AG08396 (cell line): ENCODE measurements around the gene IRX4.

Source experiments
- DNase-seq: peaks from one replicate; pipeline ENCODE4 v3.0.0; 2012; ENCODE audit warnings: low spot score, mixed read lengths

Gene IRX4

DNA sequence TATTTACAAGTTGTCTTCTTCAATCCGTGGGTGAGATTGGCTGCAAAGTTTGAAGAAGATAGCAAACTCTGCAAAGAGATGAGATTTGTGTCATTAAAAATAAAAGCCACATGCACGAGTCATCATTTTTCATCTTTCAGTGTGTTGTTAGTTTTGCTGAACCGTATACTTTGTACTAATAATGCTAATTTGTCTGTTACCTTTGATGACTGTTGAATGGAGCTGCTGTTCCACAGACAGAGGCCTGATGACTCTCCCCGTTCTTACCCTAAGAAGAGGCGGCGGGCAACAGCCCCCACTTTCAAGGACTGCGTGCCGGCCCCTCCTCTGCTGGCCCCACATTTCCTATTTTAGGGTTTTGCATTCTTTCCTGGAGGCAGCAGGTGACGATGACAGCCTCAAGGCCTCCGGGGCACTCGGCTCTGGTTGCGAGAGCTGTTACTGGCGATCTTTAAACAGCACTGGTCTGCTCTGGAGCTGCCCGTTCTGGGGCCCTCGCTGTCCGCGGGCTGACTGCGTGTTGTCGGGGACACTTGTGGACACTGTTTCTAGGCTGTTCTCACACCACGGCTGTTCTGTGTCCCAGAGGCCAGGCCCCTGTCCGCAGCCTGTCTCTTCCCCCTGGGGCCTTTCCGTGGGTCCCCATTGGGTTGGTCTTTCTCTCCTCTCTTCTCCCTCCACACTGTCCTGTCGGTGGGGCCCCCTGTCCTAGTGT lies 46.4 kb downstream of the IRX4 start:
- DNase-seq = no peak

GRCh38 chr5:1835431-1835830 lies 47.3 kb downstream of the IRX4 start:
- no peak for DNase-seq

DNA sequence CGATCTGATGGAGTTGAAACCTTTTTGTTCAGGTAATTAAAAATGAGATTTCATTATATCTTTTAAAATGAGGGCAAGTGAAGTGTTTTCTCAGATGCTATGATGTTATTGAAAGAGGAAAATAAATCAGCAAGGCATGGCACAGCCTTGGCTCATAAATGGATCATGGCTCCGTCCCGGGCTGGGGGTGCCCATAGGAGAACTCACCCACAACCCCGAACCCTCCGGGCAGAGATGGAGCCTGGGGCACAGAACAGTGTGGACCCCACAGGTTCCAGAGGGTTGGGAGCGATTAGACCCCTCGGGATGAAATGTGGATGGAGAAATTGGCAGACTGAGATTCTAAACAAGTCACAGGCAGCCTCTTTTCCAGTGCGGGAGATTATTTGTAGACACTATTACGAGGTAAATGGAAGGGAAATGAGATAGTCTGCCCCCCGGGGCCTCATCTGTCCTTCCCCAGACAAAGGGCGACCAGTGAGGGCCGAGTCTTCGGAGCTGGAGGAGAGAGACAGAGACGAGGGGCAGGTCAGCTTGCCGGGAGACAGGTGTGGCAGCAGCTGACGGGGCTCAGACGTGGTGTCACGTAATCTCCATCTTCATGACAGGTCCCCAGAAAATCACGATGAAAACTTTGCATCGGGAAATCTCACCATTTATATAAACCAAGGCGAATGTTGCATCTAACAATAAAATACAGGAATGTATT lies 47.9 kb downstream of the IRX4 start:
- no peak for DNase-seq

- no peak for DNase-seq
Observed at GRCh38 chr5:1834022-1834551, 48.6 kb downstream of the IRX4 start.

DNA sequence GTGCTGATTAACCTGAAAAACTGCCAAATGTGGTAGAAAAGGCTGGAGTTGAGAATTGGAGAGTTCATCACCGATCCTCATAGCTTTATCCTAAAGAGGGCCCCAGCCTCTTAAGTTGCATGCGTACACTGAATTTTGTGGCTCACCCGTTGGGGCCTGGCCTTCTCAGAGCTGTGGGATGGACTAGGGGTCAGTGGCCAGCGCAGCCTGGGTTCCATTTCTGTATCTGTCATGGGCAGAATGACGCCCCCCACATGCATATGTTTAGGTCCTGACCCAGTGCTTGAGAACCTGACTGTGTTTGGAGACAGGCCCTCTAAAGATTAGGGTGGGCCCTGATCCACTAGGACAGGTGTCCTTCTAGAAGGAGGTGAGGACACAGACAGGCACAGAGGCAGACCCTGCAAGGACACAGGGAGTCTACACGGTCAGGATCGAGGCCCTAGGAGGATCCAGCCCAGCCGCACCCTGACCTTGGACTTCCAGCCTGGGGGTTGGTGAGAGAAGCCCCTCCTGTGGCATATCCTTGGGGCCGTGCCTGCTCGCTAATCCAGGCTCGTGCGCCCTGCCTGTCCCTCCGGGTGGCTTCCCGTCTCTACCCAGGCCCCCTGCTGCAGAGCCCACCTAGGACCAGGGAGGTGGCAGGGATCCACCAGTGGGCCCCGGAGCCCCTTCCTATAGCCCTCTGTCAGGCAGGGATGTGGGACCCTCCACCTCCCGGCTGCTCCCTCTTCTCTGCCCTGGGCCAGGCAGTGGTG lies 49.3 kb downstream of the IRX4 start:
- no peak for DNase-seq

GRCh38 chr5:1832511-1833250 lies 50.0 kb downstream of the IRX4 start:
- DNase-seq = no peak

GRCh38 chr5:1831677-1832313 lies 50.9 kb downstream of the IRX4 start:
- no peak for DNase-seq

DNA sequence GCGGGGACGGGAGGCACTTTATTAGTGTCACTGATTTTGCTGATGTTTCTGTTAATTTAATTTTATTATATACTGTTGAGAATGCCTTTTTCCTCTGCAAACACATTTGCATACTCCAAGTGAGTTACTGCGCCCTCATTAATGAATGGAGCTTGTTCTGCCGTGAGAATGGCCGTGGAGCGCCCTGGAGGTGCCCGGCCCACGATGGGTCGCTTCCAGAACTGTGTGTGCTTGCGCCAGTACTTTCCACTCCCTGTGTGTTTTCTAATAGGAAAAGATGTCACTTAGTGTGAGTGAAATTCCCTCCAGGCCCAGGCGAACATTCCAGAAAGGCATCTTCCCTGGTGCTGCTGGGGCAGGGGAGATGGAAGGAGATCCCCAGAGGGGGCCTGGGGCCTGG lies 51.5 kb downstream of the IRX4 start:
- DNase-seq = no peak

- DNase-seq = no peak
Observed at GRCh38 chr5:1830571-1831228, 52.0 kb downstream of the IRX4 start.

DNA sequence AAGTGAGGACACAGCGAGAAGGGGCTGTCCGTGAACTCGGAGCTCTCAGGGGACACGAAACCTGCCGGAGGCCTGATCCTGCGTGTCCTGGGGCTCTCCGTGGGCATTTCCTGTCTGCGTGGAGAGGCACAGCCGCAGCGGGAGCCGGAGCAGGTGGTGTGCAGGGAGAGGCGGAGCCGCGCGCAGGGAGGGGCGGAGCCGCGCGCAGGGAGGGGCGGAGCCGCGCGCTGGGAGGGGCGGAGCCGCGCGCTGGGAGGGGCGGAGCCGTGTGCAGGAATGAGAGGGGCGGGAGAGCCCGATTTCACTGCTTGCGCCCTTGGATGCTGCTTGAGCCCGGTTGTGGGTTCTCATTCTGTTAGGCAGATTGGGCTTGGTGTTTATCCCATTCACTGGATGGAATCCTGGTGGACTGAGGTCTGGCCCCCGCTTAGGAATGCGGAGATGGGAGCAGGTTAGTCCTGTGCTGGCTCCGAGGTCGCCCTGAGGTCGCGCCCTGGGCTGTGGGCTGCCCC lies 54.8 kb downstream of the IRX4 start:
- DNase-seq = no peak
